ENCODE results near the gene LRRTM1.

Gene LRRTM1

DNA sequence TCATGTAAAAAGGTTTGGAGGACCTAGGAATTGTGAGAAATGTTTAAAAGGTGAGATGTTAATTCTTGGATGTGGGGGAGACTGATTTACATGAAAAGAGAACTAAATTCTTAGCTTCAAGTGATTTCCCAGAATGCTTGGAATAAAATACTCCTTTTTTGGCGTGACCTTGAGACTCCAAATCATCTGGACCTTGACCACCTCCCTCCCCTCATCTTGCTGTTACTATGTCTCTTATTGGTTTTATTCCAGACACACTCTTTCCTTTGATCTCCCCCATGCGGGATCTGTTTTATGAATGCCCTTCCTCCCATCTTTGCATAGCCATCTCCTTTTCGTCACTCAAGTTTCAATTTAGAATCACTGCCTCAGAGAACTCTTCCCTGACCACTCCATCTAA is 20.0 kb upstream of the LRRTM1 start:
- TF ChIP-seq YY1 (IDR thresholded peaks at IDR 0.05; ENCODE audit: low read depth) = no peak
- TF ChIP-seq, protein P1, sequence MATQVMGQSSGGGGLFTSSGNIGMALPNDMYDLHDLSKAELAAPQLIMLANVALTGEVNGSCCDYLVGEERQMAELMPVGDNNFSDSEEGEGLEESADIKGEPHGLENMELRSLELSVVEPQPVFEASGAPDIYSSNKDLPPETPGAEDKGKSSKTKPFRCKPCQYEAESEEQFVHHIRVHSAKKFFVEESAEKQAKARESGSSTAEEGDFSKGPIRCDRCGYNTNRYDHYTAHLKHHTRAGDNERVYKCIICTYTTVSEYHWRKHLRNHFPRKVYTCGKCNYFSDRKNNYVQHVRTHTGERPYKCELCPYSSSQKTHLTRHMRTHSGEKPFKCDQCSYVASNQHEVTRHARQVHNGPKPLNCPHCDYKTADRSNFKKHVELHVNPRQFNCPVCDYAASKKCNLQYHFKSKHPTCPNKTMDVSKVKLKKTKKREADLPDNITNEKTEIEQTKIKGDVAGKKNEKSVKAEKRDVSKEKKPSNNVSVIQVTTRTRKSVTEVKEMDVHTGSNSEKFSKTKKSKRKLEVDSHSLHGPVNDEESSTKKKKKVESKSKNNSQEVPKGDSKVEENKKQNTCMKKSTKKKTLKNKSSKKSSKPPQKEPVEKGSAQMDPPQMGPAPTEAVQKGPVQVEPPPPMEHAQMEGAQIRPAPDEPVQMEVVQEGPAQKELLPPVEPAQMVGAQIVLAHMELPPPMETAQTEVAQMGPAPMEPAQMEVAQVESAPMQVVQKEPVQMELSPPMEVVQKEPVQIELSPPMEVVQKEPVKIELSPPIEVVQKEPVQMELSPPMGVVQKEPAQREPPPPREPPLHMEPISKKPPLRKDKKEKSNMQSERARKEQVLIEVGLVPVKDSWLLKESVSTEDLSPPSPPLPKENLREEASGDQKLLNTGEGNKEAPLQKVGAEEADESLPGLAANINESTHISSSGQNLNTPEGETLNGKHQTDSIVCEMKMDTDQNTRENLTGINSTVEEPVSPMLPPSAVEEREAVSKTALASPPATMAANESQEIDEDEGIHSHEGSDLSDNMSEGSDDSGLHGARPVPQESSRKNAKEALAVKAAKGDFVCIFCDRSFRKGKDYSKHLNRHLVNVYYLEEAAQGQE (IDR thresholded peaks at IDR 0.05; ENCODE audit: low read depth) = no peak
- TF ChIP-seq FOXM1 (IDR thresholded peaks at IDR 0.05; ENCODE audit: borderline replicate concordance, low read depth) = no peak
- TF ChIP-seq CEBPB (IDR thresholded peaks at IDR 0.05) = no peak
- TF ChIP-seq ZBTB7A (IDR thresholded peaks at IDR 0.05; ENCODE audit: low read depth) = no peak
- no peak for TF ChIP-seq TCF12 (IDR thresholded peaks at IDR 0.05; ENCODE audit: low read depth)
- no peak for TF ChIP-seq EP300 (IDR thresholded peaks at IDR 0.05; ENCODE audit: borderline replicate concordance)
- TF ChIP-seq USF1 (IDR thresholded peaks at IDR 0.05) = no peak
- TF ChIP-seq MAX (IDR thresholded peaks at IDR 0.05) = no peak
- no peak for TF ChIP-seq TEAD4 (IDR thresholded peaks at IDR 0.05)
- TF ChIP-seq CREB1 (IDR thresholded peaks at IDR 0.05; ENCODE audit: low read depth) = no peak
- TF ChIP-seq NFIC (IDR thresholded peaks at IDR 0.05) = no peak
- no peak for TF ChIP-seq EGR1 (IDR thresholded peaks at IDR 0.05)
- TF ChIP-seq TAF1 (IDR thresholded peaks at IDR 0.05; ENCODE audit: low read depth) = no peak
- no peak for TF ChIP-seq RAD21 (IDR thresholded peaks at IDR 0.05; ENCODE audit: low read depth)

GRCh38 chr2:80323610-80324009 is 19.1 kb upstream of the LRRTM1 start:
- TF ChIP-seq NFIC (IDR thresholded peaks at IDR 0.05) (no peak), FOXM1 (IDR thresholded peaks at IDR 0.05; ENCODE audit: borderline replicate concordance, low read depth) (no peak), TCF12 (IDR thresholded peaks at IDR 0.05; ENCODE audit: low read depth) (no peak), RAD21 (IDR thresholded peaks at IDR 0.05; ENCODE audit: low read depth) (no peak), TAF1 (IDR thresholded peaks at IDR 0.05; ENCODE audit: low read depth) (no peak), YY1 (IDR thresholded peaks at IDR 0.05; ENCODE audit: low read depth) (no peak), USF1 (IDR thresholded peaks at IDR 0.05) (no peak), EGR1 (IDR thresholded peaks at IDR 0.05) (no peak), TEAD4 (IDR thresholded peaks at IDR 0.05) (no peak)
- TF ChIP-seq, protein P1 (IDR thresholded peaks at IDR 0.05; ENCODE audit: low read depth) = no peak

DNA sequence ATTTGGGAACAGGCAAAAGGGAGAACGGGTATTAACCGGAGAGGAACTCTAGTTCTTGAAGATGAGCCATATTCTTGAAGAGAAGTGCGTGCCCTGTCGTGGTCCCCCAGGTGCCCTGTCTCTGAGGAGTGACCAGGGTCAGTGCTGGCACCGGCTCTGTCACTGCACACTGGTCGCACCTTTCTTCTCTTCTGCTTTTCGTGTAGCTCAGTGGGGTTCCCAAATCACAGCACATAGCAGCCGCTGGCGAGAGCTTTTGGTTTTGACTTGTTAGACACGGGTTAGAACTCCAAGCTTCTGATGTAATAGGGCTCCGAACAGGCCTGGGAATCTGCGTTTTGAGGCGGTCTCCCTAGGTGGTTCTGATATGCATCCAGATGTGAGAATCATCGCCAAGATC is 18.4 kb upstream of the LRRTM1 start:
- TF ChIP-seq MAX (IDR thresholded peaks at IDR 0.05) (no peak), FOXM1 (IDR thresholded peaks at IDR 0.05; ENCODE audit: borderline replicate concordance, low read depth) (no peak), USF1 (IDR thresholded peaks at IDR 0.05) (no peak), YY1 (IDR thresholded peaks at IDR 0.05; ENCODE audit: low read depth) (no peak), TEAD4 (IDR thresholded peaks at IDR 0.05) (no peak), EP300 (IDR thresholded peaks at IDR 0.05; ENCODE audit: borderline replicate concordance) (no peak), CREB1 (IDR thresholded peaks at IDR 0.05; ENCODE audit: low read depth) (no peak), CEBPB (IDR thresholded peaks at IDR 0.05) (no peak), TCF12 (IDR thresholded peaks at IDR 0.05; ENCODE audit: low read depth) (no peak), NFIC (IDR thresholded peaks at IDR 0.05) (no peak), TAF1 (IDR thresholded peaks at IDR 0.05; ENCODE audit: low read depth) (no peak), EGR1 (IDR thresholded peaks at IDR 0.05) (no peak), RAD21 (IDR thresholded peaks at IDR 0.05; ENCODE audit: low read depth) (no peak)

DNA sequence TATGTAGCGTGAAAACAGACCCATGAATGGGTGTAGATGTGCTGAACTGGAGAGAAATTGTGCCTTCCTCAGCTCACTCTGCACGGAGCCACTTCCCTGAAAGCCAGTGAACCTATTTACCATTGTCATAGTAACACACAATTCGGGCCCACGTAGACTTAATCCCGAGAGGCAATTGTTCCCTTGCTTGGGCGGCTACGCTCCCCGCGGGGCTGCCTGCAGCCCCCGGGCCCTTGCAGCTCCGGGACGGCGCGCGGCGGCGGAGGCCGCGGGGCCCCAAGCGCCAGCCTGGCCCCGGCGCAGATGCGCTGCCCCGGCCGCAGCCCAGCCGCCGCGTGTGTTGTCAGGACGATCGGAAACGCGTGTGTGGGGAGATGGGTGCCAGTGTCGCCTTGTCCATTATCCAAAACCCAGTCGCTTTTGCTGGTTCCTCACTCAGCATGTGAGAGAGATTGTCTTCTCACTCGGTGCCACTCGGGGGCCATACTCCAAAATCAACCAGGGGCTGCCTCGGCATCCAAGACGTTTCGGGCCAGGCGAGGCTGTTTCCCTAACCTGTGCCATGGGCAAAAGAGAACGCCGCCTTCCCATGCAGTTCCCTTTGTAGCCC is 17.9 kb upstream of the LRRTM1 start:
- TF ChIP-seq MAX (IDR thresholded peaks at IDR 0.05) (no peak), EP300 (IDR thresholded peaks at IDR 0.05; ENCODE audit: borderline replicate concordance) (no peak), FOXM1 (IDR thresholded peaks at IDR 0.05; ENCODE audit: borderline replicate concordance, low read depth) (no peak), TAF1 (IDR thresholded peaks at IDR 0.05; ENCODE audit: low read depth) (no peak), CREB1 (IDR thresholded peaks at IDR 0.05; ENCODE audit: low read depth) (no peak), NFIC (IDR thresholded peaks at IDR 0.05) (no peak), CEBPB (IDR thresholded peaks at IDR 0.05) (no peak), RAD21 (IDR thresholded peaks at IDR 0.05; ENCODE audit: low read depth) (no peak), TEAD4 (IDR thresholded peaks at IDR 0.05) (no peak), ZBTB7A (IDR thresholded peaks at IDR 0.05; ENCODE audit: low read depth) (no peak)
- TF ChIP-seq, protein P1 (IDR thresholded peaks at IDR 0.05; ENCODE audit: low read depth) = no peak
